ENCODE measurements around the gene EEFSEC.

EEFSEC gene

GRCh38 chr3:128355543-128355919 lies 202.2 kb downstream of the EEFSEC start:
- no peaks in the 10 kb centered on the region for H3K9me3 ChIP-seq (ENCODE audit: control insufficient read depth, low read length)
- H3K27me3 ChIP-seq (ENCODE audit: control insufficient read depth, insufficient read depth, low read length): no peaks in the 10 kb centered on the region
- H3K9ac ChIP-seq (ENCODE audit: low read length): no peak overlapping the region
- H3K36me3 ChIP-seq (ENCODE audit: control insufficient read depth, insufficient read depth, low read length): peaks cover 7% of the 10 kb centered on the region
- H3K4me3 ChIP-seq (ENCODE audit: low read length): no peak overlapping the region
- H3K4me1 ChIP-seq (ENCODE audit: control insufficient read depth, insufficient read depth, low read length): peaks cover 3% of the 10 kb centered on the region

- Histone ChIP-seq H3K27me3 (ENCODE audit: control insufficient read depth, insufficient read depth, low read length) (no peaks in the 10 kb centered on the region), H3K36me3 (ENCODE audit: control insufficient read depth, insufficient read depth, low read length) (peaks cover 7% of the 10 kb centered on the region), H3K9me3 (ENCODE audit: control insufficient read depth, low read length) (no peaks in the 10 kb centered on the region), H3K4me3 (ENCODE audit: low read length) (no peak overlapping the region), H3K9ac (ENCODE audit: low read length) (no peak overlapping the region), H3K4me1 (ENCODE audit: control insufficient read depth, insufficient read depth, low read length) (no peaks in the 10 kb centered on the region)
These were observed 203.5 kb downstream of the EEFSEC start for GRCh38 chr3:128356822-128357221.

GRCh38 chr3:128357538-128357937 lies 204.3 kb downstream of the EEFSEC start:
- Histone ChIP-seq H3K9ac (ENCODE audit: low read length) (no peak overlapping the region), H3K27me3 (ENCODE audit: control insufficient read depth, insufficient read depth, low read length) (no peaks in the 10 kb centered on the region), H3K36me3 (ENCODE audit: control insufficient read depth, insufficient read depth, low read length) (peaks cover 7% of the 10 kb centered on the region), H3K9me3 (ENCODE audit: control insufficient read depth, low read length) (no peaks in the 10 kb centered on the region), H3K4me3 (ENCODE audit: low read length) (no peak overlapping the region), H3K4me1 (ENCODE audit: control insufficient read depth, insufficient read depth, low read length) (no peaks in the 10 kb centered on the region)

- no peaks in the 10 kb centered on the region for H3K9me3 ChIP-seq (ENCODE audit: control insufficient read depth, low read length)
- H3K4me3 ChIP-seq (ENCODE audit: low read length): no peak overlapping the region
These were observed 205.0 kb downstream of the EEFSEC start for GRCh38 chr3:128358156-128358895.

GRCh38 chr3:128359060-128359664 lies 205.9 kb downstream of the EEFSEC start:
- Histone ChIP-seq H3K9ac (ENCODE audit: low read length) (no peak overlapping the region), H3K36me3 (ENCODE audit: control insufficient read depth, insufficient read depth, low read length) (peaks cover 7% of the 10 kb centered on the region), H3K27me3 (ENCODE audit: control insufficient read depth, insufficient read depth, low read length) (no peaks in the 10 kb centered on the region), H3K4me1 (ENCODE audit: control insufficient read depth, insufficient read depth, low read length) (no peaks in the 10 kb centered on the region), H3K9me3 (ENCODE audit: control insufficient read depth, low read length) (no peaks in the 10 kb centered on the region), H3K4me3 (ENCODE audit: low read length) (no peak overlapping the region)

More at GRCh38 chr3:128358156-128358895, 205.0 kb downstream of the EEFSEC start:
- H3K9ac ChIP-seq (ENCODE audit: low read length): no peak overlapping the region
- no peaks in the 10 kb centered on the region for H3K4me1 ChIP-seq (ENCODE audit: control insufficient read depth, insufficient read depth, low read length)
- H3K27me3 ChIP-seq (ENCODE audit: control insufficient read depth, insufficient read depth, low read length): no peaks in the 10 kb centered on the region
- peaks cover 7% of the 10 kb centered on the region for H3K36me3 ChIP-seq (ENCODE audit: control insufficient read depth, insufficient read depth, low read length)

- Histone ChIP-seq H3K9ac (ENCODE audit: low read length) (no peak overlapping the region), H3K27me3 (ENCODE audit: control insufficient read depth, insufficient read depth, low read length) (no peaks in the 10 kb centered on the region), H3K36me3 (ENCODE audit: control insufficient read depth, insufficient read depth, low read length) (peaks cover 7% of the 10 kb centered on the region), H3K4me1 (ENCODE audit: control insufficient read depth, insufficient read depth, low read length) (no peaks in the 10 kb centered on the region), H3K4me3 (ENCODE audit: low read length) (no peak overlapping the region), H3K9me3 (ENCODE audit: control insufficient read depth, low read length) (no peaks in the 10 kb centered on the region)
These were observed 206.8 kb downstream of the EEFSEC start for GRCh38 chr3:128359846-128360642.

GRCh38 chr3:128360705-128361271 lies 207.5 kb downstream of the EEFSEC start:
- H3K27me3 ChIP-seq (ENCODE audit: control insufficient read depth, insufficient read depth, low read length): no peaks in the 10 kb centered on the region
- no peaks in the 10 kb centered on the region for H3K9me3 ChIP-seq (ENCODE audit: control insufficient read depth, low read length)
- H3K36me3 ChIP-seq (ENCODE audit: control insufficient read depth, insufficient read depth, low read length): peaks cover 7% of the 10 kb centered on the region
- no peak overlapping the region for H3K9ac ChIP-seq (ENCODE audit: low read length)
- no peaks in the 10 kb centered on the region for H3K4me1 ChIP-seq (ENCODE audit: control insufficient read depth, insufficient read depth, low read length)
- no peak overlapping the region for H3K4me3 ChIP-seq (ENCODE audit: low read length)

- Histone ChIP-seq H3K4me1 (ENCODE audit: control insufficient read depth, insufficient read depth, low read length) (no peaks in the 10 kb centered on the region), H3K9ac (ENCODE audit: low read length) (no peak overlapping the region), H3K9me3 (ENCODE audit: control insufficient read depth, low read length) (no peaks in the 10 kb centered on the region), H3K4me3 (ENCODE audit: low read length) (no peak overlapping the region), H3K27me3 (ENCODE audit: control insufficient read depth, insufficient read depth, low read length) (no peaks in the 10 kb centered on the region), H3K36me3 (ENCODE audit: control insufficient read depth, insufficient read depth, low read length) (peaks cover 7% of the 10 kb centered on the region)
These were observed 209.0 kb downstream of the EEFSEC start for GRCh38 chr3:128362026-128362965.

GRCh38 chr3:128364291-128364690 lies 211.0 kb downstream of the EEFSEC start:
- H3K36me3 ChIP-seq (ENCODE audit: control insufficient read depth, insufficient read depth, low read length): peaks cover under 1% of the 10 kb centered on the region
- no peak overlapping the region for H3K4me3 ChIP-seq (ENCODE audit: low read length)
- H3K9me3 ChIP-seq (ENCODE audit: control insufficient read depth, low read length): no peaks in the 10 kb centered on the region
- H3K4me1 ChIP-seq (ENCODE audit: control insufficient read depth, insufficient read depth, low read length): no peaks in the 10 kb centered on the region
- no peak overlapping the region for H3K9ac ChIP-seq (ENCODE audit: low read length)
- H3K27me3 ChIP-seq (ENCODE audit: control insufficient read depth, insufficient read depth, low read length): no peaks in the 10 kb centered on the region

GRCh38 chr3:128364808-128365360 lies 211.6 kb downstream of the EEFSEC start:
- Histone ChIP-seq H3K36me3 (ENCODE audit: control insufficient read depth, insufficient read depth, low read length) (no peaks in the 10 kb centered on the region), H3K27me3 (ENCODE audit: control insufficient read depth, insufficient read depth, low read length) (no peaks in the 10 kb centered on the region), H3K4me1 (ENCODE audit: control insufficient read depth, insufficient read depth, low read length) (no peaks in the 10 kb centered on the region), H3K9ac (ENCODE audit: low read length) (no peak overlapping the region), H3K4me3 (ENCODE audit: low read length) (no peak overlapping the region), H3K9me3 (ENCODE audit: control insufficient read depth, low read length) (no peaks in the 10 kb centered on the region)

- no peaks in the 10 kb centered on the region for H3K9me3 ChIP-seq (ENCODE audit: control insufficient read depth, low read length)
- no peak overlapping the region for H3K9ac ChIP-seq (ENCODE audit: low read length)
- H3K27me3 ChIP-seq (ENCODE audit: control insufficient read depth, insufficient read depth, low read length): no peaks in the 10 kb centered on the region
- no peaks in the 10 kb centered on the region for H3K4me1 ChIP-seq (ENCODE audit: control insufficient read depth, insufficient read depth, low read length)
- no peak overlapping the region for H3K4me3 ChIP-seq (ENCODE audit: low read length)
- H3K36me3 ChIP-seq (ENCODE audit: control insufficient read depth, insufficient read depth, low read length): no peaks in the 10 kb centered on the region
These were observed 212.9 kb downstream of the EEFSEC start for GRCh38 chr3:128366136-128366535.

All from mucosa of stomach (tissue), 1 donor.